ENCODE data around the gene PXK. TPM values are rescaled to one million over a fixed set of nuclear protein-coding genes. Genes with fewer than 3 reads are reported as not detected.

PXK gene
- total and polyA plus RNA-seq, 7 experiments from 2014 or later, result 17.3 to 38.9 (median 23.1) TPM

GRCh38 chr3:58474967-58475578 is 142.4 kb downstream of the PXK start:
- Histone ChIP-seq H3K4me1 (ENCODE audit: control insufficient read depth in 2 of 2, insufficient read depth in 2 of 2, low read length in 2 of 2) (peaks cover 0 to 28% of the 10 kb centered on the region in 2 donors), H3K27ac (ENCODE audit: low read depth, low read length) (no peak overlapping the region), H3K9me3 (ENCODE audit: control insufficient read depth in 2 of 3, low read length in 3 of 3) (no peaks in the 10 kb centered on the region), H3K36me3 (ENCODE audit: control insufficient read depth in 2 of 3, insufficient read depth in 3 of 3, low read length in 3 of 3) (no peaks in the 10 kb centered on the region), H3K27me3 (ENCODE audit: control insufficient read depth in 2 of 2, insufficient read depth in 2 of 2, low read length in 2 of 2) (no peaks in the 10 kb centered on the region), H3K4me3 (ENCODE audit: low read length) (no peak overlapping the region)
- ChIA-PET CTCF (no interaction called here), POLR2A (no interaction called here)
- H3K4me1 Mint-ChIP-seq, result peaks cover 5 to 50% (median 21%) of the 10 kb centered on the region in 7 donors
- peaks cover 0 to 2% (median 0%) of the 10 kb centered on the region in 11 donors for H3K9me3 Mint-ChIP-seq
- ATAC-seq (no peak), DNase-seq (no peak)
- H3K4me3 Mint-ChIP-seq, result no peak overlapping the region
- H3K36me3 Mint-ChIP-seq, result peaks cover 0 to 11% (median 0%) of the 10 kb centered on the region in 5 donors
- H3K27me3 Mint-ChIP-seq, result peaks cover 0 to 18% (median 0%) of the 10 kb centered on the region in 5 donors
- intact Hi-C loops (cut with micrococcal nuclease), result loop anchor here in 1 of 2 donors (5.0 kb wide), 2 partner anchors 43 to 143 kb away; partner anchors contain the start of genes PDHB and PXK
- H3K27ac Mint-ChIP-seq, result peak overlapping the region in 1 of 9 donors; percentile 3

Other genes with a start within 250 kb of the PXK start
- gene DNASE1L3, start 121.9 kb upstream of the PXK start, total RNA-seq, result 1 to 10 TPM in 1 of 5 experiments, under 1 TPM in 1, not detected in 3; 0.66 to 2.6 TPM
- not detected for gene DNASE1L3, start 121.9 kb upstream of the PXK start, polyA plus RNA-seq
- gene ABHD6, start 95.1 kb upstream of the PXK start, total RNA-seq, result 1 to 10 TPM; 3.1 to 7.3 (median 6.6) TPM
- 1 to 10 TPM; 2.5 to 6.4 TPM for gene ABHD6, start 95.1 kb upstream of the PXK start, polyA plus RNA-seq
- 10 to 100 TPM; 14.8 to 21.6 (median 17.6) TPM for gene RPP14, start 26.6 kb upstream of the PXK start, total RNA-seq
- gene RPP14, start 26.6 kb upstream of the PXK start, polyA plus RNA-seq, result 1 to 10 TPM; 6.8 to 7.1 TPM
- 10 to 100 TPM in 2 of 5 experiments, 1 to 10 TPM in 3; 4.5 to 10.6 (median 9.2) TPM for gene HTD2, start 26.4 kb upstream of the PXK start, total RNA-seq
- 10 to 100 TPM; 25.7 to 35.8 TPM for gene HTD2, start 26.4 kb upstream of the PXK start, polyA plus RNA-seq
- 10 to 100 TPM; 30.1 to 58.1 (median 54.0) TPM for gene PDHB, start 100.9 kb downstream of the PXK start, total RNA-seq
- 100 to 1,000 TPM; 106 to 128 TPM for gene PDHB, start 100.9 kb downstream of the PXK start, polyA plus RNA-seq
- 10 to 100 TPM in 3 of 5 experiments, 1 to 10 TPM in 2; 4.8 to 14.2 (median 10.9) TPM for gene KCTD6, start 159.2 kb downstream of the PXK start, total RNA-seq
- gene KCTD6, start 159.2 kb downstream of the PXK start, polyA plus RNA-seq, result 10 to 100 TPM in 1 of 2 donors, 1 to 10 TPM in 1; 4.1 to 10.3 TPM
- gene ACOX2, start 204.3 kb downstream of the PXK start, total RNA-seq, result not detected
- gene ACOX2, start 204.3 kb downstream of the PXK start, polyA plus RNA-seq, result not detected
- gene FAM107A, start 244.5 kb downstream of the PXK start, total RNA-seq, result not detected
- gene FAM107A, start 244.5 kb downstream of the PXK start, polyA plus RNA-seq, result not detected

Measured in naive thymus-derived CD4-positive, alpha-beta T cell (primary cell).